Renal cortex interstitium (tissue), 15 donors: ENCODE measurements around the gene USF2. TPM values are rescaled to one million over a fixed set of nuclear protein-coding genes. Genes with fewer than 3 reads are reported as not detected.
"Not testable (repeated sequence)": the region's sequence is repeated elsewhere in the genome, so short reads cannot be mapped to it uniquely, and the experiment has no call there.

ENCODE experiments used
- DNase-seq, 11 donors: peaks; one replicate each; pipeline ENCODE4 v3.0.0-alpha.2; 2013; ENCODE audit warnings: low read depth in 9 of 11, low spot score in 4 of 11; ENCODE audit errors: extremely low read depth in 1 of 11
- long read RNA-seq, 16 experiments: transcript quantifications; one replicate each; lab custom pipeline, GENCODE V29; 2026
- polyA plus RNA-seq, 3 donors: library from polyadenylated mRNA; unstranded; fragments of 120-200 nt; gene quantifications; one replicate each; pipeline ENCODE4 v1.2.1, GENCODE V29; 2013; ENCODE audit not compliant: insufficient read length in 3 of 3

Gene USF2, protein sequence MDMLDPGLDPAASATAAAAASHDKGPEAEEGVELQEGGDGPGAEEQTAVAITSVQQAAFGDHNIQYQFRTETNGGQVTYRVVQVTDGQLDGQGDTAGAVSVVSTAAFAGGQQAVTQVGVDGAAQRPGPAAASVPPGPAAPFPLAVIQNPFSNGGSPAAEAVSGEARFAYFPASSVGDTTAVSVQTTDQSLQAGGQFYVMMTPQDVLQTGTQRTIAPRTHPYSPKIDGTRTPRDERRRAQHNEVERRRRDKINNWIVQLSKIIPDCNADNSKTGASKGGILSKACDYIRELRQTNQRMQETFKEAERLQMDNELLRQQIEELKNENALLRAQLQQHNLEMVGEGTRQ
- polyA plus RNA-seq: 100 to 1,000 TPM; 158 to 185 (median 181) TPM
- long read RNA-seq, donor 1, transcript USF2-214 (3 exons, 848 nt): major isoform, 11 of 78 reads
- long read RNA-seq, donor 1, transcript USF2-212 (4 exons, 446 nt): minor isoform, 6 of 78 reads
- long read RNA-seq, donor 1, transcript USF2-201 (10 exons, 1,634 nt): minor isoform, 6 of 78 reads
- long read RNA-seq, donor 1, partial matches to known transcripts: 47 of 78 reads
- long read RNA-seq, donor 1, other reads (novel, unspliced or antisense): 0 of 78 reads
- long read RNA-seq, donor 2, transcript USF2-201 (10 exons, 1,634 nt): minor isoform, 6 of 39 reads
- long read RNA-seq, donor 2, transcript USF2-206 (2 exons, 2,742 nt): major isoform, 8 of 39 reads
- long read RNA-seq, donor 2, partial matches to known transcripts: 13 of 39 reads
- long read RNA-seq, donor 2, other reads (novel, unspliced or antisense): 0 of 39 reads
- long read RNA-seq, donor 3, transcript USF2-214 (3 exons, 848 nt): minor isoform, 7 of 62 reads
- long read RNA-seq, donor 3, transcript USF2-201 (10 exons, 1,634 nt): major isoform, 19 of 62 reads
- long read RNA-seq, donor 3, transcript USF2-206 (2 exons, 2,742 nt): minor isoform, 5 of 62 reads
- long read RNA-seq, donor 3, partial matches to known transcripts: 25 of 62 reads
- long read RNA-seq, donor 3, other reads (novel, unspliced or antisense): 0 of 62 reads
- long read RNA-seq, donor 4, transcript USF2-201 (10 exons, 1,634 nt): major isoform, 18 of 30 reads
- long read RNA-seq, donor 4, transcript USF2-212 (4 exons, 446 nt): minor isoform, 5 of 30 reads
- long read RNA-seq, donor 4, partial matches to known transcripts: 0 of 30 reads
- long read RNA-seq, donor 4, other reads (novel, unspliced or antisense): 0 of 30 reads
- long read RNA-seq, donor 5, transcript USF2-214 (3 exons, 848 nt): minor isoform, 5 of 66 reads
- long read RNA-seq, donor 5, transcript USF2-212 (4 exons, 446 nt): minor isoform, 5 of 66 reads
- long read RNA-seq, donor 5, transcript USF2-201 (10 exons, 1,634 nt): major isoform, 41 of 66 reads
- long read RNA-seq, donor 5, partial matches to known transcripts: 7 of 66 reads
- long read RNA-seq, donor 5, other reads (novel, unspliced or antisense): 0 of 66 reads
- long read RNA-seq, donor 6, transcript USF2-201 (10 exons, 1,634 nt): major isoform, 11 of 39 reads
- long read RNA-seq, donor 6, transcript USF2-206 (2 exons, 2,742 nt): minor isoform, 5 of 39 reads
- long read RNA-seq, donor 6, transcript USF2-214 (3 exons, 848 nt): minor isoform, 6 of 39 reads
- long read RNA-seq, donor 6, partial matches to known transcripts: 11 of 39 reads
- long read RNA-seq, donor 6, other reads (novel, unspliced or antisense): 0 of 39 reads
- long read RNA-seq, donor 7, transcript USF2-201 (10 exons, 1,634 nt): major isoform, 14 of 54 reads
- long read RNA-seq, donor 7, transcript USF2-214 (3 exons, 848 nt): minor isoform, 10 of 54 reads
- long read RNA-seq, donor 7, partial matches to known transcripts: 20 of 54 reads
- long read RNA-seq, donor 7, other reads (novel, unspliced or antisense): 0 of 54 reads
- long read RNA-seq, donor 8, transcript USF2-201 (10 exons, 1,634 nt): major isoform, 26 of 87 reads
- long read RNA-seq, donor 8, transcript USF2-214 (3 exons, 848 nt): minor isoform, 8 of 87 reads
- long read RNA-seq, donor 8, partial matches to known transcripts: 42 of 87 reads
- long read RNA-seq, donor 8, other reads (novel, unspliced or antisense): 0 of 87 reads
- long read RNA-seq, donor 9, transcript USF2-201 (10 exons, 1,634 nt): major isoform, 13 of 27 reads
- long read RNA-seq, donor 9, partial matches to known transcripts: 8 of 27 reads
- long read RNA-seq, donor 9, other reads (novel, unspliced or antisense): 0 of 27 reads
- long read RNA-seq, donor 10, transcript USF2-201 (10 exons, 1,634 nt): major isoform, 9 of 43 reads
- long read RNA-seq, donor 10, partial matches to known transcripts: 20 of 43 reads
- long read RNA-seq, donor 10, other reads (novel, unspliced or antisense): 0 of 43 reads
- long read RNA-seq, donor 11, transcript USF2-201 (10 exons, 1,634 nt): major isoform, 11 of 43 reads
- long read RNA-seq, donor 11, partial matches to known transcripts: 22 of 43 reads
- long read RNA-seq, donor 11, other reads (novel, unspliced or antisense): 0 of 43 reads
- long read RNA-seq, donor 12, partial matches to known transcripts: 20 of 30 reads
- long read RNA-seq, donor 12, other reads (novel, unspliced or antisense): 0 of 30 reads
- long read RNA-seq, donor 13, transcript USF2-212 (4 exons, 446 nt): minor isoform, 9 of 112 reads
- long read RNA-seq, donor 13, transcript USF2-201 (10 exons, 1,634 nt): major isoform, 18 of 112 reads
- long read RNA-seq, donor 13, transcript USF2-214 (3 exons, 848 nt): minor isoform, 11 of 112 reads
- long read RNA-seq, donor 13, transcript USF2-206 (2 exons, 2,742 nt): minor isoform, 12 of 112 reads
- long read RNA-seq, donor 13, partial matches to known transcripts: 57 of 112 reads
- long read RNA-seq, donor 13, other reads (novel, unspliced or antisense): 0 of 112 reads
- long read RNA-seq, donor 14, partial matches to known transcripts: 0 of 16 reads
- long read RNA-seq, donor 14, other reads (novel, unspliced or antisense): 0 of 16 reads
- long read RNA-seq, donor 15, transcript USF2-201 (10 exons, 1,634 nt): major isoform, 5 of 10 reads
- long read RNA-seq, donor 15, partial matches to known transcripts: 0 of 10 reads
- long read RNA-seq, donor 15, other reads (novel, unspliced or antisense): 0 of 10 reads
- long read RNA-seq, donor 16, transcript USF2-201 (10 exons, 1,634 nt): major isoform, 36 of 89 reads
- long read RNA-seq, donor 16, transcript USF2-214 (3 exons, 848 nt): minor isoform, 8 of 89 reads
- long read RNA-seq, donor 16, transcript USF2-212 (4 exons, 446 nt): minor isoform, 8 of 89 reads
- long read RNA-seq, donor 16, partial matches to known transcripts: 28 of 89 reads
- long read RNA-seq, donor 16, other reads (novel, unspliced or antisense): 0 of 89 reads

DNA sequence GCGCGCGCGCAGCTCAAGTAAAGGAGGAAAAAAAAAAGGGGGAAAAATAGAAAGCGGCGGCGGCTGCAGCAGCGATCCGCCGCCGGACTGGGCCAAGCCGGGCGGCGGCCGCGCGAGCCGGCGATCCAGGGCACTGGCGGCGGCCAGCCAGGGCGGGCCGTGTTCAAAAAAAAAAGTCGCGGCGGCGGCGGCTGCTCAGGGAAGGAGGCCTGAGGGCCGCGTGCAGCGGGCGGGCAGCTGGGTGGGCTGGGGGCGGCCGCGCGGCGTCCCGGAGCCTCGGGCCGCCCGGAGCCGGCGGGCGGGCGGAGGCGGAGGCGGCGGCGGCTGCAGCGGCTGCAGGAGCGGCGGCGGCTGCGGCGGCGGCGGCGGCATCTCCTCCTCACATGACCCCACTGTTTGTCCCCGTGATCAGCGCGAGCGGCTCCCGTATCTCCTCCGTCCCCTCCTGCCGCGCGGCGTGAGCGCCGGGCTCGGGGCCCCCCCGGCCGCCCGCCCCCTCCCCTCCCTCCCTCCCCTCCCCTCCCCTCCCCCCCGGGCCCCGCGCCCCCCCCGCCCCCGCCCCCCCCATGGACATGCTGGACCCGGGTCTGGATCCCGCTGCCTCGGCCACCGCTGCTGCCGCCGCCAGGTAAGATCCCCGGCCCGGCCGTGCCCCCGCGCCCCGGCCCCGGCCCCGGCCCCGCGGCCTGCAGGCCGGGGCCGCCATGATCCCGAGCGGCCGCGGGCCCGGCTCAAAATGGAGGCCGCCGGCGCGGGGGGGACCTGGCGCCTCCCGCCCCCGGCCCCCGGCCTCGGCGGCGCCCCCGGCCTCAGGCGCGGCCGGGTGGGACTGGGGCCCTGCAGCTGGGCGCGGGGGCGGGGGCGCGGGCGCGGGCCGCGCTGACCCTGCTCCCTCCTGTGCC lies at the start of gene USF2:
Gene USF2, plus strand, starts transcription at position 427 of the 902 bp plus-strand sequence. Its CDS starts 140 bp downstream, at position 567.
- DNase-seq: peak in 4 of 11 donors; percentile 56 to 63 (median 59)

DNA sequence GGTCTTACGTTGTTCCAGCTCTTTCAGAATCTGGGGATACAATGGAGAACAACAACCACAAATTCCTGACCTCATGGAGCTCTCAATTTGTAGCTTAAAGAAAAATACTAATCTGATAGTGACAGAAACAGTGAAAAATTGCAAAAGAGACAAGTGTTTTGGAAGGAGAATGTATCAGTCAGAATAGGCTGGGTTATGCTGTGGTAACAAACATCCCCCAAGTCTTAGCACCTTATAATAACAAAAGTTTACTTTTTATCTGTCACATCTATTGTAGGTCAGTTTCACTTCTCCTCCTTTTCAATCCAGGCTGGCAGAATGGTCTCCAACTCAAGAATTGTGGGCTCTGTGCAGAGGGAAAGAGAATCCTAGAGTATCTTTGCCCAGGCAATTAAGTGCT lies 49.8 kb upstream of the USF2 start:
- no peak for DNase-seq

DNA sequence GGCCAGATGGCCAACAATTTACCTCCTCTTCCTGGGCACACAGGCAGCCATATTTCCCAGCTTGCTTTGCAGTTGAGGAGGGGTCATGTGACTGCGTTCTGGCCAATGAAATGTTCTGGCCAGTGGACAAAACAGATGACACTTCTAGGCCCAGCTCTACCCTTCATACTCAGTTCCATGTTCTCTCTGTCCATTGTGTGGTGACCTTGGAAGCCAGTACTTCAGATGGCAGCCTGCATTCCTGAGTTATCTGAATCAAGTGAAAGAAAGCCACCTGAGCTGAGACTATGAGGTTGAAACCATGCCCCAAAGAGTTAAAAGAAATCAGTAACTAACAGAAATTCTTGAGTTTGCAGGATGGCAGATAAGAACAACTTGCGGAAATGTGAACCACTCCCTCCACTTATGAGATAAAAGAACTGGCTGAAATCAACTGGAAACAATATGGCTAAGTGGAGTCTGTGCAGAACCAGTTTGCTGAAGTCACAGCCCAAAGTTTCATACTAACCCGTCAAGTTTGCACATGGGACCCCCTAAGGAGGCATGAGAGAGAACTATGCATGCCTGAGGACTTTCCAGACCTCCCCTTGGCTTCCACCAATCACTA lies 48.3 kb upstream of the USF2 start:
- DNase-seq: no peak

DNA sequence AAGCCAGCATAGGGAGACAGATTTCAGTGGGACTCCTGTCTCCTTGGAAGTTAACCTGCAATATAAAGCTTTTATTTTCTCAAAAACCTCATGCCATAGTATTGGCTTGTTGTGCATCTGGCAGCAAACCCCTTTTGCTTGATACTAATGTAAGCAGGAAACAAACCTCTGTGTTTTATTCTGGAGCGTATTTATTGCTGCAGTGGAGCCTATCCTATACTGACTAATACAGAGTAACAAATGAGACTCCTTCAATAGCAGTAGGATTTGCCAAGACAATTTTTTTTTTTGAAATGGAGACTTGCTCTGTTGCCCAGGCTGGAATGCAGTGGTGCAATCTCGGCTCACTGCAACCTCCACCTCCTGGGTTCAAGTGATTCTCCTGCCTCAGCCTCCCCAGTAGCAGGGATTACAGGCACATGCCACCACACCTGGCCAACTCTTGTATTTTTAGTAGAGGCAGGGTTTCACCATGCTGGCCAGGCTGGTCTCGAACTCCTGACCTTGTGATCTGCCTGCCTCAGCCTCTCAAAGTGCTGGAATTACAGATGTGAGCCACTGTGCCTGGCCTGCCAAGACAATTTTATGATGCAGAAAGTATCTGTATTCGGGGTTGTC lies 47.7 kb upstream of the USF2 start:
- not testable (repeated sequence) for DNase-seq

DNA sequence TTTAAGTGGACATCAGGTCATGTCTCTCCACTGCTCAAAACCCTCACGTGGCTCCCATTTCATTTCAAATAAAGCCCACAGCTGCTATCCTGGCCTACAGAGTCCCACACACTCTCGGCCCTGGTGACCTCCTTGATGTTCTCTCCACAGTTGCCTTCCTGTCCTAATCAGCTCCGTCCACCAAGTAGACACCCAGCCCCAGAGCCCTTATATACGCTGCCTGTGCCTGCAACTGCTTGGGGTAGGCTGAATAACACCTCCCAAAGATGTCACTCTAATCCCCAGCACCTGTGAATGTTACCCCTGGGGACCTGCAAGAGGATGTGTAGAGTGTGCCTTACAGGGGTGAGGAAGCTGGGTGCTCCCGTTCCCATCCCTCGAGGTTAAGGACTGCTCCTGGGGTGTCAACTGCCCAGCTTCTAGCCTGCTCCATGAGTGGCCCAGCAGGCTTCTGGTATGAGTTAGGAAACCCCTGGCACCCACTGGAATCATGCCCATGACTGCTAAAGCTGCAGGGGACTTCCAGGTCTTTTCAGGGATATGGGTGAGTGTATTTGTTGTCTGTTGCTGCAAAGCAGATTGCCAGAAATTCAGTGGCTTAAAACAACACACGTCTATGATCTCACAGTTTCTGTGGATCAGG lies 46.3 kb upstream of the USF2 start:
- no peak for DNase-seq

DNA sequence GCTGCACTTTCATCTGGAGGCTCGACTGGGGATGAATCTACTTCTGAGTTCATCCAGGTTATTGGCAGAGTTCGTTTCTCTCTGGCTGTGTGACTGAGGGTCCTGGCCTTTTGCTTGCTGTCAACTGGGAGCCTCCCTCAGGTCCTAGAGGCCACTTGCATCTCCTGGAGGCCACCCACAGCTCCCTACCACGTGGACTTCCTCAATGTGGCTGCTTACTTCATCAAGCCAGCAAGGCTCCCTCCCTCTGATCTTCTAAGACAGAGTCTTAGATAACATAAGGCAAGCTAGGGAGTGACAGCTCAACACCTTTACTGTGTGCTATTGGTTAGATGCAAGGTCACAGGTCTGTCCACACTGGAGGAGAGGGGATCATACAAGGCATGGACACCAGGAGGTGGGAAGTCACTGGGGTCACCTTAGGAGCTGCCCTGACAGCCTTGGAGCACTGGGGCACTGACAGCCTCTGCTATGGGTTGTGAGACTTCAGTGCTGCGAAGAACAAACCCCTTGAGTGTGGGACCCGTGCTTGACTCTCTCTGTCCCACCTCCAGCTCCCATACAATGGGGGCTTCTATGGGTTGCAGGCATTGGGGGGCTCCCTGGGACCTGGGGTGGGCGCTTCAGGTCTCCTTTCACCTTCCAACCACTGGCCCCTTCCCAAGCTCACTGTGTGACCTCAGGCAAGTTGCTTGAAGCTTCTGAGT lies 45.5 kb upstream of the USF2 start:
- DNase-seq: no peak

DNA sequence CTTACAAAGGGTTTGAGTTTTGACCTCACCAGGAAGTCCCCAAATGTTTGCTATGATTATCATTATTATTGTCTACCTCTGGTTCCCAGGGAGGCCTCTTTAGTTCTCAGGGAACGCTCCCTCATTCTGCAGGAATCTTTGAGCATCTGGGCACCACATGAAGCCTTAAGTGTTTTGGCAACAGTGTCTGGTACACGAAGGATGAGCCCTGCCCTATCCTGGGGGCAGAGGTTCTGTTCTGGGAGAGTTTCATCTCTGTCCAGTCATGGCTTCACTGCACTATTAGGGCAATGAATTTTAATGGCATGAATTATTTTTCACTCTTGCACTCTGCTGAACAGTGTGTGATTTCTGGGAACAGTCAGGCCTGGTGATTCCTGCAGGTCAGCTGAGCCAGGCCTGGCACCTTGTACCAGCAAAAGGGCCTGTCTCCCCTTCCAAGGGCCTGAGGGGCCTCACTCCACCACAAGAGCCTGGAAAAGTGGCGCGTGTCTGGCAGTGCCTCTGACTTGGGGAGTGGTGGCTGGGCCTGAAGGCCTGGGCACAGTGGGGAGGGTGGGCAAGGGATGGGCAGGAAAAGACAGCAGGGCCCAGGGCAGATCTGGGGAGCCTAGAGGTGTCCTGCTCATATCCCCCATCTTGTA lies 44.8 kb upstream of the USF2 start:
- no peak for DNase-seq

DNA sequence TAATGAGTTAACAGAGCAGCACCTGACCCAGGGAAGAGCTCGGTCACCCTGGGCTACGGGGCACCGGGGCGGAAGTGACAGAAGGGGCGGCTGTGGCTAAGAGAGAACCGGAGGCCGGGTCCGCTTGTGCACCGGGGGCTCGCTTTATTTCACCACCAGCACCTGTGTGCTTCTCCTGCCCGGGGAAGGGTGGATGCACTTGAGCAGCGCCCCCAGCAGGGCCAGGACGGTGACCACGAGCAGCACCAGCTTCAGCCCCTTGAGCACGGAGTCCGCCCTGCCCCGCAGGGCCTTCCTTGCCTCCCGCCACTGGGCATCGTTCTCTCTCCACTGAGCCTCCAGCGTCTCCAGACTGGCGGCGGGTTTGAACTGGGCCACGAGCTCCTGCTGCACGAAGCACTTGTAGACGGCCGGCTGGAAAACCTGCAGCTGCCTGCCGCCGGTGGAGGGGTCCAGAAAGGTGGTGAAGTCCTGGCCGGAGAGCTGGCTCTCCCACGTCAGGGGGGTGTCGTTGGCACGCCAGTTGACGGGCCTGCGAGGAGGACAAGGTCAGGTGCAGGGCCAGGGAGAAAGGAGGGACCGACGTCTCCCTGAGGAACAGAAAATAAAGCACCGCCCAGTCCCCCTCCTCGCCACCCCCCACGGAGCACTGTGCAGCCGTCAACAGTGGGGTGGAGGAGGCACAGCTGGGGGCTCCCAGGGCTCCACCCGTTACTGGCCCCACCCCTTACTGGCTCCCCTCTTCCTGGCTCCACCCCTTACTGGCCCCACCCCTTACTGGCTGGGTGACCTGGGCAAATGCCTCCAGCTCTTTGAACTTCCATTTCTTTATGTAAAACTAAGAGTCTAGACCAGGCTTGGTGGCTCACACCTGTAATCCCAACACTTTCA lies 43.8 kb upstream of the USF2 start:
- DNase-seq: no peak

DNA sequence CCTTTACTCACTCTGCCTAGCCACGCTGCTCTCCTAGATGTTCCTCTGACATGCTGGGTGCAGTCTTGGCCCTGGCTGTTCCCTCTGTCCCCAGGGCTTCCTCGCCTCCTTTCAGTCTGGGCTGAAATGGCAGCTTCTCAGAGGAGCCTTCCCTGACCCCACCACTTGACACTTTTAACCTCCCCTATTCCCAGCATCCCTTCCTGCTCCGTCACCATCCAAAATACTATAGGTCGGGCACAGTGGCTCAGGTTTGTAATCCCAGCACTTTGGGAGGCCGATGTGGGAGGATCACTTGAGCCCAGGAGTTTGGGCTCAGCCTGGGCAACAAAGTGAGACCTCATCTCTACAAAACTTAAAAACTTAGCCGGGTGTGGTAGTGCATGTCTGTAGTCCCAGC lies 42.8 kb upstream of the USF2 start:
- no peak for DNase-seq

DNA sequence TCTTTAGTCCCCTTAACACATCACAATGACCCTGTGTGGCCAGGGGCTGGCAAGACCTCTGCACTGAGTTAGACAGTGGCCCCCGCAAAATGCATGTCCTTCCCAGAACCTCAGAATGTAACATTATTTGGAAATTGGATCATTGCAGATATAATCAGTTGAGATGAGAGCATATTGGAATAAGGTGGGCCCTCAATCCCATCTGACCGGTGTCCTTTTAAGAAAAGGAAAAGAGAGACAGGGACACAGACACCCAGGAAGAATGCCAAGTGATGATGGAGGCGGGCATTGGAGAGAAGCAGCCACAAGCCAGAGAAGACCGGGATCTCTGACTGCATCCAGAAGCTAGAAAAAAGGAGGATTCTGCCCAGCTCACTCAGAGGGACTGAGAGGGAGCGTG lies 42.0 kb upstream of the USF2 start:
- no peak for DNase-seq
